GM19025 (cell line): Measurements from ENCODE around the gene KLF7.
A peak's percentile ranks its signal among the peaks of the same experiment; 100 is the strongest.

Experiments used
- ATAC-seq: cut with Tn5 transposase; IDR thresholded peaks from one replicate; pipeline ENCODE4 v1.9.1; 2021; ENCODE audit warnings: mild to moderate bottlenecking, low read depth, moderate library complexity; ENCODE audit not compliant: unreplicated experiment

KLF7 gene

DNA sequence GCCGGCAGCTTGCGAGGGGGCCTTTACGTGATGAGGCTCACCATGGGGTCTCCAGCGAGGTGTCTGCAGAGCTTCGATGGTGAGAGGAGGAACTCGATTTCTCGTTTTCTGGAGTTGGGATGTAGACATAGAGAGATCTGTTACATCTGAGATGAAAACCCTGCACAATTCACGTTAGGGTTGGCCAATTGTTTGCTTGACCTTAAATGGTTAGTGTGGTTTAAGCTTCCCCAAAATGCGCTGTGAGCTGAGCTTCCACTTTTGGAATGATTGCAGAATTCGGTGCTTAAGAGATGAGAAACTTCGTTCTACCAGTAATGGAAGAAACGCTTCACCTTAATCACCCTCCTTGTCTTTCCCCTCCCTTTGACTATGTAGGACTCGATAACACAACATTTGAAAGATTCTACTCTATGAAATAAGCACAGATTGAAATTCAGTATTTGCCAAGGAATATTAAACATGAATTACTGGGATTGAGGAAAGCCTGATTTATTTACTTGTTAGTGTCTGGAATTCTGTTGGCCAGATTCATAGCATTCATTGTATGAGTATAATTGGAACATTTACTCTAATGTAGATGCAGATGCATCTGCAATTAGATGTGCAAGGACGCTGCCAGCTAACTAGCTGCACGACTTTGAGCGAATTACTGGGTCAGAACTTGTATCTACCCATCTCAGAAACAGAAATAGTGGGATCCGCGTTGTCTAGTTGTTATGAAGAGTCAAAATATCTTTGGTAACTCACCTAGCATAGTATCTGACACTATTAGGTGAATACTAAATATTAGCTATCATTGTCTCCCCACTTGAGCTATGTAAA, 1.6 kb upstream of the KLF7 start:
- no peak for ATAC-seq

- ATAC-seq = peak; percentile 42
Measured at GRCh38 chr2:207166349-207167098, 776 bp upstream of the KLF7 start.

- ATAC-seq = peak; percentile 96
Measured at GRCh38 chr2:207166039-207166348, 246 bp upstream of the KLF7 start.

GRCh38 chr2:207164006-207164831, 1.5 kb downstream of the KLF7 start:
- no peak for ATAC-seq

- no peak for ATAC-seq
Measured at GRCh38 chr2:207163756-207164005, 2.1 kb downstream of the KLF7 start.

DNA sequence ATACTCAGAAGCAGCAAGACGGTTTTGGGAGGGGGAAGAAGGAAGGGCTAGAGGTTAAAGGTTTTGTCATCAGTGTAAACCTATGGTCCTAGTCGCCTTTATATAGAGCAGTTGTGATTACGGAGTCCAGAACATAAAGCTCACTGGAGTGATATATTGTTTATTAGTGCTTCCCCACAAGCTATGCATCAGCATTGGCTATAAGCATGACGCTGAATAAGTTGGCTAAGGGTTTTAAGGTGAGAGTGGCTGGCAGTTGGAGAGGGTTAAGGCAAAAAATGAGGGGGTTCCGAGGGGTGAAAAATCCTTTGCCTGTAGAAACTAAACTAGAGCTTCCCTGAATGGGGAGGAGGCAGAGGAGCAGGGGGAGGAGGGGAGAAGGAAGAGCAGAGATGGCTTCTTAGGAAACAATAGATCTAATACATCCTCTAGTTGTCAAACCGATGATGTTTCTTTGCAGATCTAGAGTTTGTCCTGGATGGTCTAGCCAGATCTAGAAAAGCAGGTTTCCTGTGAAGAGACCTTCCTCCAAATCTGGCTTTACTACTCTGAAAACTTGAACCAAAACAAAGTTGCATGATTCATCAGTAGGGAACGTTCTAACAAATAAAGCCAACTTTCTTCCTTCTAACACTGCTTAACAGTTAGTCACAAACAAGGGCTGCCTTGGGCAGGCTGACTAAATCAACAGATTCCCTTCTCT, 2.5 kb downstream of the KLF7 start:
- ATAC-seq = no peak

DNA sequence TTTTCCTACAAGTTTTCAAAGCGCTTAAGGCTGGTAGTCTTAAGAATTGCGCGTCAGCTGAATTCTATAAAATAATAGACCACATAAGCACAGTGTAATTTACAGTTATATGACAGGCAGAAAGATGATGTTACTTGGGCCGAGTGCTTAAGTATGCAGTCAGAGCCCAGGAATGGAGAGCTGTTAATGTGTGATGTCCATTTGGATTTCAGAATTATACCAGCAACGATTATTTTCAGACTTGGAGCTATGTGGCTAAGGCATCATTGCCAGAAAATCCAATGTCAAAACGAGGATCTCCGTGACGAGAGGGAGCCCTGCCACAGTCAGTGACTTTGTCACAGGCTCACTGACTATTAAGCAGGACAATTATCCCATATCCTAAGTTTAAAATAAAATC, 3.4 kb downstream of the KLF7 start:
- ATAC-seq = no peak

DNA sequence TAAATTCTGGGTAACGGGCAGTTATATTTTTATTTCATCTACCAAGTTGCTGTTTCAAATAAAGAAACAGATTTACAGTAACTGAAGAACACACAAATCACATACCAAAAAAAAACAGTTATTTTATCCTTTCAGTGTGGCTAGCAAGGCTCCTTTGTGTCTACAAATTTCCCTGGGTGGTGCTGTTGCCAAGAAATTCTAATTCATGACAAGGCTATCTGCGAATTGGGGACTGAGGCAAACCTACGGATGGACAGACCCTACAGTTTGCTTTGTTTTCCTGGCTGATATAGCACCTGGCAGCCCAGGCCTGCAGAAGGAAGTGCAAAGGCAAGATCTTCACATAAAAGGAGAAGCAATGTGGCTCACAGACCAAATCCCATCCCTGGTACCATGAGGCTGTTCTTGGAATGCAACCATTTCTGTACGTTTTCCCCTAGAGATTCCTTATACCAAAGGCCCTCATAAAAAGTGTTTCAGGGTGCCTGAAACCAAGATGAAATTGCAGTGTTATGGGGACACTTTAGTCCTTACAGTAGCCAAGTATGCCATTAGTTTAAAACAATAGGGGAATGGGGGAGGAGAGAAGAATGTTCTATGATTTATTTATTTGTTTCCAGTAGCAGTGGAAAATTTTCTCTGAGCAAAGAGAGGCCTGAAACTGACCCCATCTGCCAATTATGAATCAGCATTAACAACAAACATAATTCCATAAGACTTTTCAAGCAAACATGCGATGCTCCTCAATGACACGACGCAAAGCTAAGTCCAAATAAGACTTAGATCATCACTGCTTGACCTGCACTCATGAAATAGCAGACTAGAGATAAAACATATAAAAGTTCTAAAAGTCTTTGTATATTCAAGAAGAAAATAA, 4.3 kb downstream of the KLF7 start:
- no peak for ATAC-seq

DNA sequence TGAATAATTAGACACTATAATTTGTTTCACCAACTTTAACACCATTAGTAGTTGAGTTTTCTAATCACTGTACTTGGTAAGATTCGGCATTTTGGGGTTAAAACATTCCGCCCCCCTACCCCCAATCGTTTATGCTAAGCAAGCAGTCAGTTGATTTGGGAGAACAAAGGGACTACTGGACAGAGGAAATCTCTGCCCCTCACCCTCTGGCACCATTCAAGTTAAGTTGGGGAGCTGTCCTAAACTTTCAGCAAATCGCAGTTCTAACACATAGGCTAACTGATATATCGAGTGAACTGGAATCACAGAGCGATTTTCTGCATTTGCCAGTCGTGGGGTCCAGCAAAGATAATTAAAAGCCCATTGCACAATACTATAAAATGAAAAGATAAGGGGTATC, 5.6 kb downstream of the KLF7 start:
- ATAC-seq = no peak

DNA sequence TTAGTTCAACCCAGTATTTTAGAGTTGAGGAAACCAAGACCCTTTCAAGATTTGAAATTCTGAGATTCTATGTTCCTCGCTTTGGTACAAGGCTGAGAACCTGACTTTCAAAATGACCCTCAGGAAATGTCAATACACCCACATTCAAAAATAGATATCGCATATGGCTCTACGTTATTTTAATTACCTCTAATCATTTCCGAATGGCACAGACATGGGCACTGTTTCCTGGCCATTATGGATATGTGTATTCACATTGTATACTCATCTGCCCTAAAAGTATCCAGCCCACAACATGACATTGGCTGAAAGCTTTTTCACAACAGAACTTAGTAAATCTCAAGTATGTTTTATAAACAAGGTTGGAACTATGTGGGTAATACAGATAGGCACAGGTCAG, 6.7 kb downstream of the KLF7 start:
- no peak for ATAC-seq

GRCh38 chr2:207157731-207158130, 8.0 kb downstream of the KLF7 start:
- no peak for ATAC-seq

- no peak for ATAC-seq
Measured at GRCh38 chr2:207157162-207157481, 8.6 kb downstream of the KLF7 start.

DNA sequence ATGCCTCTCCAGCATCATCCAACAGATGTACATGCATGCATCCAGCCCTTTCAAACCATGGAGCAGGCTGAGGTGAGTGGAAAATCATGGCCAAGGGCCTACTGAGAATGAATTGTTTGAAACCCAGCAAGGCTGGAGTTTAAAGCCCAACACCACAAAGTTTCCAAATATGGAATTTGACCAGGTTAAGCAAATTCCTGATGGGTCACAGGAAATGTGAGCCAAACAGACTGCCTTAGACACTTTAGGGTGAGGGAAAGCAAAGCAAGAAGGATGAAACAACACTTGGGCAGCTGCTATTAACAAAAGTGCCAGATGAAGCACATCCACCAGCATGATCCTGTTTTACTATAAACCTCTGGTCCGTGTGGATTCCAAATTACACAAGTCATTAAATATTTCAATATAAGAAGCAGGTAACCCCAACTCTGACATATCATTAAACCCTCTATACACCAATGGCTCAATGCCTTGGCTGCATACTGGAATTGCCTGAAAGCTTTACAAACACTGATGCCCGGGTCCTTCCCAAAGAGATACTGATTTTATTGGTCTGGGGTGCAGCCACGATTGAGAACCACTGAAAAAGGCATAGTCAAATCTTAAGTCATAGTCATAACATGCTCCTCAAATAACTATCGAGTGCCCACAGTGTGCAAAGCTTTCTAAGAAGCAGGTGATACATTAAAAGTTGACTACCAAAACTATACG, 9.1 kb downstream of the KLF7 start:
- ATAC-seq = peak; percentile 45

DNA sequence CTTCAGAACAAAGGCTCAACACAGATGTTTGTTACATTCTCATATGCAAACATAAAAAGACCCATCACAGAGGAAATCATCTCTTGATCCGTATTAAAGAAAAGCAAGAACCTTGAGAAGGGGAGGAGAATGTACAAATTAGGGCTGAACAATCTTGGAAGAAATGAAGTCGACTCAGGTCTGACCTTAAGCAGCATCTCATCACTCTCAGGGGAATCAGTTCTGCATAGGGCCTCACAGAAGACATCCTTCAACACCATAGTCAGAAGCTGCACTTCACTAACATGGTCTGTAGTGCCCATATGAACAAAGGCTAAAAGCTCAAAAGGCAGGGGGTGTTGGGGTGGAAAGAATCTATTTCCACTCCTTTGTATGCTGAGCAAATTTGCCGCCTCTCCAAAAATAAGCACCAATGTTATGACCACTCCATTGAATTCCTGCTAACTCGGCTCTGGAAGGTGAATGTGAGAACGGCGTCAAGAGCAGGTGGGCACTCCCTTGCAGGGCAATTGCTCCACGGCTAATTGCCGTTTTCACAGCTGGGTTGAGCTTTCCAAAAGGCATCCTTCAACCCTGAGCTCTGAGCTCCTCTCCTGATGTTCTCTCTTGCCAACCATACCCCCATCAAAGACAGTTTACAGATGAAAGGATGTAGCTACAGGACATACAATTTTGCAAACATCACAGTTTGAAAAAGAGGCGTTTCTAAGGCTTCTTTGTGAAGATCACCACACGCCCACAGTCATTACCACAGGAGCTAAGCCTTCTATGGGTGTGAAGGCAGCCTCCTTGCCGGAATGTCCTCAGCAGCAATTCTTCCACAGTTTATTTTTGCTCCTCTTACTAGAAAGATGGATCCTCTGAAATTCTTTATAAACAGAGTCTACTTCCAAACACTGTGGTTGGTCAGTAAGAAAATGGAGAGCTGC, 10.0 kb downstream of the KLF7 start:
- no peak for ATAC-seq

- no peak for ATAC-seq
Measured at GRCh38 chr2:207154556-207155510, 10.9 kb downstream of the KLF7 start.

DNA sequence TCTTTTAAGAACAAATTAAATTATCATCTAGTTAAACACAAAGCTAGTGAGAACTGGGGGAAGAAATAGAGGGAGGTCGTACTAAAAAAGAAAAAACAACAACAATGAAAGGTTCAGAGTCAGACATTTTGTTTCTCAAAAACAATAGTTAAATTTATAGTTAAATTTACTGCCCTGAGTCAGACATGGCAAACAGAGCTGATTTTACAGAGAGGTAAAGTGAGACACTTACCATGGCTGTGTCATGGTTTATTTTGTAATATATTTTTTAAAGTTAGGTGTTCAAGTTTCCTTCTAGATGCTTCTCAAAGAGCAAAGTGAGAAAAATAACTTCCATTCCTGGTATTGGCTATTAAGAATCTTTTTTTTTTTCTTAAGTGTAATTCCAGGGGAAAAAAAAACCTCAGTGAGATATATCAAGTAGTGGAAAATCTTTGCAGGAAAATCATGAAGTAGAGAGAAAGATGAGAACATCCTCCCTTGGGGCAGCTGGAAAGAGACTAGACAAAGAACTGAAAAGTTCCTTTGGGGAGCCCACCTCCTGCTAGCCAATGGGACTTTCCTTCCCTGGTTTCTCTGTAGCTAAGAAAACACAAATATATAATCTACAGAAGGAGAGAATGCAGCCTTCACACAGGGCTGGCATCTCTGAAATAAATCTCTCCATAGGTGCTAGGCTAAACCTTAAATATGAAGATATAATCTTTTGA, 12.3 kb downstream of the KLF7 start:
- ATAC-seq = no peak

GRCh38 chr2:207151048-207151447, 14.7 kb downstream of the KLF7 start:
- ATAC-seq = no peak
